K562 (cell line): ENCODE results near the gene ENG. TPM values are rescaled to one million over a fixed set of nuclear protein-coding genes. Genes with fewer than 3 reads are reported as not detected.

Source experiments
- BACH1 ChIP-seq: fragments of 200-800 bp; sonication (Bioruptor generic); IDR thresholded peaks from 2 replicates; pipeline ENCODE4 v1.6.1; 2016; ENCODE audit warnings: missing genetic modification characterization, missing compliant biosample characterization
- FOXA3 ChIP-seq, 2 experiments: fragments of 450-650 bp in 1 of 2; sonication (generic) in 1 of 2; formaldehyde crosslinking; IDR thresholded peaks in 1 of 2; conservative IDR thresholded peaks in 1 of 2; 2 replicates each; pipeline versions ENCODE4 v1.4.0 to v1.8.0; 2020 to 2022; ENCODE audit warnings: mild to moderate bottlenecking in 2 of 2, missing genetic modification reagents in 1 of 2
- TCF3 ChIP-seq: sonication (generic); formaldehyde crosslinking; IDR thresholded peaks from 2 replicates; pipeline ENCODE4 v1.4.0; 2020; ENCODE audit warnings: mild to moderate bottlenecking, missing genetic modification reagents
- TSHZ1 ChIP-seq: fragments of 250-450 bp; sonication (Bioruptor Pico); IDR thresholded peaks from 2 replicates; pipeline ENCODE4 v1.4.0; 2020; ENCODE audit warnings: mild to moderate bottlenecking, moderate library complexity
- ZHX1 ChIP-seq: fragments of 150-350 bp; conservative IDR thresholded peaks from 2 replicates; pipeline ENCODE4 v1.6.1; 2014; ENCODE audit warnings: low read length
- polyA plus RNA-seq, 8 experiments: library from polyadenylated mRNA; depleted of rRNA in 4 of 8; stranded (reverse) in 5 of 8; unstranded in 3 of 8; fragments of >200 nt; fragmentation: Nextera tagmentation in 2 of 8; fragmentation: Illumina TruSeq in 1 of 8; extraction: Ambion mirVana in 2 of 8; extraction: Trizol in 1 of 8; gene quantifications; 2 replicates each; pipeline versions ENCODE4 v1.2.1 to v1.2.3, GENCODE V29; 2011 to 2014; ENCODE audit warnings: inconsistent platforms in 1 of 8, missing spikeins in 1 of 8
- total RNA-seq, 7 experiments: library from RNA; depleted of rRNA in 6 of 7; stranded (reverse); fragments of >200 nt in 6 of 7; fragmentation: Illumina TruSeq in 2 of 7; extraction: Trizol in 2 of 7; gene quantifications; 2 replicates each; pipeline versions ENCODE4 v1.2.1 to v1.2.3, GENCODE V29; 2011 to 2021; ENCODE audit warnings: low replicate concordance in 1 of 7

The ENG gene
- total and polyA plus RNA-seq, 9 of the 15 experiments (the other 6 are each of a cell fraction or from before 2014, with no cell fraction given) = 0.04 to 0.40 (median 0.14) TPM; not detected in 1

GRCh38 chr9:127822108-127822507, 32.4 kb downstream of the ENG start (continued):
- no peak for TF ChIP-seq TSHZ1 (CRISPR knock-in tag)
- no peak for TF ChIP-seq ZHX1
- no peak for TF ChIP-seq TCF3 (CRISPR knock-in tag)
- no peak for TF ChIP-seq FOXA3 (CRISPR knock-in tag; conservative IDR thresholded peaks at IDR 0.05 in 1 of 2, IDR thresholded peaks at IDR 0.05 in 1 of 2)
- TF ChIP-seq BACH1 (tag) = no peak
- TF ChIP-seq, all 486 proteins: peak for 0
